Endothelial cell (in vitro differentiated cells): ENCODE data around the gene AFAP1L1. TPM values are rescaled to one million over a fixed set of nuclear protein-coding genes. Genes with fewer than 3 reads are reported as not detected.

Experiments used
- DNase-seq: peaks from one replicate; pipeline ENCODE4 v3.0.0; 2021; ENCODE audit warnings: low spot score
- H3K27ac Mint-ChIP-seq: one replicate; pipeline ENCODE4 v1.8.0; 2021; ENCODE audit warnings: mixed read lengths, inconsistent platforms; ENCODE audit not compliant: unreplicated experiment
- H3K27me3 Mint-ChIP-seq: one replicate; pipeline ENCODE4 v1.8.0; 2021; ENCODE audit warnings: mild to moderate bottlenecking, moderate library complexity, mixed read lengths, inconsistent platforms; ENCODE audit not compliant: unreplicated experiment
- H3K36me3 Mint-ChIP-seq: one replicate; pipeline ENCODE4 v1.8.0; 2021; ENCODE audit warnings: mild to moderate bottlenecking, low read depth, mixed read lengths, inconsistent platforms; ENCODE audit not compliant: unreplicated experiment
- H3K4me1 Mint-ChIP-seq: one replicate; pipeline ENCODE4 v1.8.0; 2021; ENCODE audit warnings: mild to moderate bottlenecking, mixed read lengths, inconsistent platforms; ENCODE audit not compliant: unreplicated experiment
- H3K4me3 Mint-ChIP-seq: one replicate; pipeline ENCODE4 v1.8.0; 2021; ENCODE audit warnings: mild to moderate bottlenecking, mixed read lengths, inconsistent platforms; ENCODE audit not compliant: unreplicated experiment
- H3K9me3 Mint-ChIP-seq: one replicate; pipeline ENCODE4 v1.8.0; 2021; ENCODE audit warnings: mixed read lengths, inconsistent platforms; ENCODE audit not compliant: unreplicated experiment
- CTCF ChIP-seq: fragments of 200-600 bp; sonication (generic); IDR thresholded peaks from one replicate; pipeline ENCODE4 v1.5.0; 2021; ENCODE audit warnings: antibody characterized with exemption; ENCODE audit not compliant: unreplicated experiment
- total RNA-seq: library from RNA; stranded (reverse); fragmentation: NEBNext Ultra II Directional; extraction: Animal tissue kit (Norgen Biotek cat#: 25700); gene quantifications from one replicate; pipeline ENCODE4 v1.2.1, GENCODE V29; 2021; ENCODE audit not compliant: unreplicated experiment

Gene AFAP1L1
- total RNA-seq, 1 donor from 2014 or later = 393 TPM

- peaks cover 6% of the 10 kb centered on the region for H3K9me3 Mint-ChIP-seq
- H3K36me3 Mint-ChIP-seq = peaks cover 55% of the 10 kb centered on the region
- no peak for TF ChIP-seq CTCF
- peaks cover 22% of the 10 kb centered on the region for H3K27me3 Mint-ChIP-seq
- DNase-seq = no peak
- H3K4me3 Mint-ChIP-seq = peak overlapping the region; percentile 59
- H3K4me1 Mint-ChIP-seq = peaks cover 50% of the 10 kb centered on the region
- no peak overlapping the region for H3K27ac Mint-ChIP-seq
Observed at GRCh38 chr5:149341876-149342275, 70.2 kb downstream of the AFAP1L1 start.

- peak overlapping the region; percentile 53 for H3K4me3 Mint-ChIP-seq
- H3K36me3 Mint-ChIP-seq = peaks cover 44% of the 10 kb centered on the region
- no peak for DNase-seq
- peak overlapping the region; percentile 97 for H3K27ac Mint-ChIP-seq
- peaks cover 58% of the 10 kb centered on the region for H3K4me1 Mint-ChIP-seq
- no peak for TF ChIP-seq CTCF
- H3K27me3 Mint-ChIP-seq = peaks cover 21% of the 10 kb centered on the region
- peaks cover 6% of the 10 kb centered on the region for H3K9me3 Mint-ChIP-seq
Observed at GRCh38 chr5:149344151-149344550, 72.5 kb downstream of the AFAP1L1 start.

- peaks cover 43% of the 10 kb centered on the region for H3K36me3 Mint-ChIP-seq
Observed at GRCh38 chr5:149345147-149345891, 73.7 kb downstream of the AFAP1L1 start, which contains the start of gene GRPEL2. Gene GRPEL2, plus strand, starts transcription at chr5:149345499. Its CDS starts 41 bp downstream, at chr5:149345540.

GRCh38 chr5:149345892-149346222 lies 74.2 kb downstream of the AFAP1L1 start:
- peaks cover 19% of the 10 kb centered on the region for H3K27me3 Mint-ChIP-seq
- peak overlapping the region; percentile 91 for H3K4me3 Mint-ChIP-seq
- H3K4me1 Mint-ChIP-seq = peaks cover 53% of the 10 kb centered on the region
- TF ChIP-seq CTCF = no peak
- no peak for DNase-seq
- peaks cover 6% of the 10 kb centered on the region for H3K9me3 Mint-ChIP-seq
- H3K27ac Mint-ChIP-seq = peak overlapping the region; percentile 57
- peaks cover 43% of the 10 kb centered on the region for H3K36me3 Mint-ChIP-seq

More at GRCh38 chr5:149345147-149345891, 73.7 kb downstream of the AFAP1L1 start, which contains the start of gene GRPEL2:
- peaks cover 19% of the 10 kb centered on the region for H3K27me3 Mint-ChIP-seq
- no peak for TF ChIP-seq CTCF
- peak; percentile 92 for DNase-seq
- H3K9me3 Mint-ChIP-seq = peaks cover 6% of the 10 kb centered on the region
- H3K4me1 Mint-ChIP-seq = peaks cover 54% of the 10 kb centered on the region
- H3K27ac Mint-ChIP-seq = peak within 1 kb of the TSS; percentile 97
- H3K4me3 Mint-ChIP-seq = peak within 1 kb of the TSS; percentile 91

GRCh38 chr5:149348518-149348917 lies 76.9 kb downstream of the AFAP1L1 start:
- H3K4me3 Mint-ChIP-seq = peak overlapping the region; percentile 61
- H3K27me3 Mint-ChIP-seq = peaks cover 14% of the 10 kb centered on the region
- H3K27ac Mint-ChIP-seq = peak overlapping the region; percentile 14
- peaks cover 50% of the 10 kb centered on the region for H3K4me1 Mint-ChIP-seq
- peaks cover 6% of the 10 kb centered on the region for H3K9me3 Mint-ChIP-seq
- H3K36me3 Mint-ChIP-seq = peaks cover 44% of the 10 kb centered on the region
- TF ChIP-seq CTCF = no peak
- no peak for DNase-seq
